AG10803 (cell line): ENCODE data around the gene PGC.

Source experiments
- DNase-seq: peaks from one replicate; pipeline ENCODE4 v3.0.0; 2010; ENCODE audit warnings: low read depth
- H3K4me3 ChIP-seq: 2 replicates; pipeline ENCODE4 v1.5.1; 2011; ENCODE audit warnings: mild to moderate bottlenecking, low read length, control low read depth
- TF ChIP-seq, protein P1 (sequence below): conservative IDR thresholded peaks from 2 replicates; pipeline ENCODE4 v1.5.1; 2011; ENCODE audit warnings: mild to moderate bottlenecking, low read length, control low read depth, inconsistent platforms

Gene PGC

DNA sequence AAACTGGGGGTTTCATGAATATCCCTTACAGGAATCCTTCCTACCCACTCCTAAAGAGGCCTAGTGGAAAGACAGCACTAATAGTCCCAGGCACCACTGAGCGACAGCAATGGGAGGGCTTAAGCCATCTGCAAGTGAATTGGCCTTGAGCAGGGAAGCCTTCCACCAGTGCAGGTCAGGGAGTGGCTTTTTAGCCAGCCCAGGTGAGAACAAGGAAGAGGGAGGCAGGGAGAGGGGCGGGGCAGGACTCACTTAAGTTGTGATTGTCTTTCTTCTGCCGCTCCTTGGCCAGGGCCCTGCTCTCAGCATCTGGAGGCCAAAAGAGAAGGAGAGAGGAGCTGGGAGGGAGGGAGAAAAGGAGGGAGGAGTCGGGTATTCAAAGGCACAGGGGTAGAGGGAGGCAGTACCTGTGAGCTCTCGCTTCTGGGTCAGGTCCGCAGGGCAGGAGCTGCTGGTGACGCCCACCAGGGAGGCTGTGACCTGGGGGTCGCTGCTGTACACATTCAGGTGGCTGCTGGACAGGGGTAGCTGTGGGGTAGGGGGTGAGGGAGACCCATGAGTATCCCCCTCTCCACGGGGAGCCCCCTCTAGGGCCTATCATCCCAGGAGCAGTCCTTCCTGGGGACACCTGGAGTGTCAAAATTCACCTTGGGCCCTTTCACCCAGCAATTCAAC is 59.6 kb downstream of the PGC start:
- TF ChIP-seq, protein P1, sequence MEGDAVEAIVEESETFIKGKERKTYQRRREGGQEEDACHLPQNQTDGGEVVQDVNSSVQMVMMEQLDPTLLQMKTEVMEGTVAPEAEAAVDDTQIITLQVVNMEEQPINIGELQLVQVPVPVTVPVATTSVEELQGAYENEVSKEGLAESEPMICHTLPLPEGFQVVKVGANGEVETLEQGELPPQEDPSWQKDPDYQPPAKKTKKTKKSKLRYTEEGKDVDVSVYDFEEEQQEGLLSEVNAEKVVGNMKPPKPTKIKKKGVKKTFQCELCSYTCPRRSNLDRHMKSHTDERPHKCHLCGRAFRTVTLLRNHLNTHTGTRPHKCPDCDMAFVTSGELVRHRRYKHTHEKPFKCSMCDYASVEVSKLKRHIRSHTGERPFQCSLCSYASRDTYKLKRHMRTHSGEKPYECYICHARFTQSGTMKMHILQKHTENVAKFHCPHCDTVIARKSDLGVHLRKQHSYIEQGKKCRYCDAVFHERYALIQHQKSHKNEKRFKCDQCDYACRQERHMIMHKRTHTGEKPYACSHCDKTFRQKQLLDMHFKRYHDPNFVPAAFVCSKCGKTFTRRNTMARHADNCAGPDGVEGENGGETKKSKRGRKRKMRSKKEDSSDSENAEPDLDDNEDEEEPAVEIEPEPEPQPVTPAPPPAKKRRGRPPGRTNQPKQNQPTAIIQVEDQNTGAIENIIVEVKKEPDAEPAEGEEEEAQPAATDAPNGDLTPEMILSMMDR, result no peak
- no peak for DNase-seq
- H3K4me3 ChIP-seq, result no peak overlapping the region
